Neural cell (in vitro differentiated cells): ENCODE results near the gene APBA3. TPM values are rescaled to one million over a fixed set of nuclear protein-coding genes. Genes with fewer than 3 reads are reported as not detected.

ENCODE experiments used
- H2AFZ ChIP-seq: fragments of 200-600, 300-800 bp; sonication (generic), shearing (Covaris generic); 2 replicates; pipeline ENCODE4 v1.6.0; 2014; ENCODE audit warnings: low read depth, mild to moderate bottlenecking, antibody characterized with exemption, low read length, moderate library complexity
- H3F3A ChIP-seq: fragments of 200-600 bp; shearing (Covaris generic); 2 replicates; pipeline ENCODE4 v1.6.1; 2016; ENCODE audit warnings: mild to moderate bottlenecking, moderate library complexity, mixed read lengths, antibody characterized with exemption, low read length; ENCODE audit not compliant: insufficient read depth, poor library complexity, severe bottlenecking
- H3K27ac ChIP-seq: fragments of 200-600, 300-800 bp; sonication (generic), shearing (Covaris generic); 2 replicates; pipeline ENCODE4 v1.5.1; 2014; ENCODE audit warnings: mild to moderate bottlenecking, low read length, moderate library complexity
- H3K27me3 ChIP-seq: fragments of 300-800, 200-600 bp; sonication (generic), shearing (Covaris generic); 2 replicates; pipeline ENCODE4 v1.6.0; 2014; ENCODE audit warnings: mild to moderate bottlenecking, low read depth, low read length, moderate library complexity; ENCODE audit not compliant: insufficient read depth
- H3K36me3 ChIP-seq: fragments of 300-800, 200-600 bp; sonication (generic), shearing (Covaris generic); 2 replicates; pipeline ENCODE4 v1.5.1; 2014; ENCODE audit warnings: mild to moderate bottlenecking, antibody characterized with exemption, low read length, moderate library complexity; ENCODE audit not compliant: insufficient read depth
- H3K4me2 ChIP-seq: fragments of 300-800, 200-600 bp; sonication (generic), shearing (Covaris generic); 2 replicates; pipeline ENCODE4 v1.6.0; 2014; ENCODE audit warnings: mild to moderate bottlenecking, low read length
- H3K4me3 ChIP-seq: fragments of 300-800, 200-600 bp; sonication (generic), shearing (Covaris generic); 2 replicates; pipeline ENCODE4 v1.5.1; 2014; ENCODE audit warnings: mild to moderate bottlenecking, low read length, moderate library complexity
- H3K79me2 ChIP-seq: fragments of 200-600 bp; shearing (Covaris generic); replicated peaks from 2 replicates; pipeline ENCODE4 v1.6.0; 2014; ENCODE audit warnings: mild to moderate bottlenecking, low read length, moderate library complexity; ENCODE audit not compliant: insufficient read depth
- H3K9ac ChIP-seq: fragments of 300-800, 200-600 bp; sonication (generic), shearing (Covaris generic); 2 replicates; pipeline ENCODE4 v1.6.1; 2016; ENCODE audit warnings: mild to moderate bottlenecking, low read length, mixed read lengths
- H3K9me2 ChIP-seq: fragments of 200-600 bp; shearing (Covaris generic); 2 replicates; pipeline ENCODE4 v1.6.1; 2016; ENCODE audit warnings: mild to moderate bottlenecking, low read length, mixed read lengths; ENCODE audit not compliant: insufficient read depth
- H3K9me3 ChIP-seq: fragments of 200-600, 300-800 bp; sonication (generic), shearing (Covaris generic); 2 replicates; pipeline ENCODE4 v1.6.1; 2016; ENCODE audit warnings: mild to moderate bottlenecking, mixed run types, low read length, moderate library complexity, mixed read lengths
- H4K20me1 ChIP-seq: fragments of 200-600 bp; shearing (Covaris generic); 2 replicates; pipeline ENCODE4 v1.6.1; 2016; ENCODE audit warnings: mild to moderate bottlenecking, mixed run types; ENCODE audit not compliant: insufficient read depth
- EP300 ChIP-seq: fragments of 450-650 bp; conservative IDR thresholded peaks from 2 replicates; pipeline ENCODE4 v1.6.1; 2014; ENCODE audit warnings: antibody characterized with exemption, mild to moderate bottlenecking, moderate library complexity; ENCODE audit not compliant: poor library complexity, severe bottlenecking
- EZH2 ChIP-seq: fragments of 200-600, 300-800 bp; shearing (Covaris generic), sonication (generic); IDR thresholded peaks from 2 replicates; pipeline ENCODE4 v1.6.1; 2014; ENCODE audit warnings: antibody characterized with exemption, low read length, borderline replicate concordance, mild to moderate bottlenecking; ENCODE audit not compliant: insufficient read depth, poor library complexity, severe bottlenecking
- MXI1 ChIP-seq: fragments of 450-650 bp; conservative IDR thresholded peaks from 2 replicates; pipeline ENCODE4 v1.6.1; 2014; ENCODE audit warnings: antibody characterized with exemption, mild to moderate bottlenecking; ENCODE audit not compliant: poor library complexity, severe bottlenecking
- POLR2AphosphoS5 ChIP-seq: IDR thresholded peaks from 2 replicates; pipeline ENCODE4 v1.6.1; 2012
- RAD21 ChIP-seq: fragments of 450-650 bp; conservative IDR thresholded peaks from 2 replicates; pipeline ENCODE4 v1.6.1; 2014; ENCODE audit warnings: antibody characterized with exemption, mild to moderate bottlenecking, moderate library complexity
- SMC3 ChIP-seq: fragments of 450-650 bp; conservative IDR thresholded peaks from 2 replicates; pipeline ENCODE4 v1.6.1; 2014; ENCODE audit warnings: antibody characterized with exemption, mild to moderate bottlenecking, moderate library complexity; ENCODE audit not compliant: poor library complexity
- TAF1 ChIP-seq: IDR thresholded peaks from 2 replicates; pipeline ENCODE4 v1.6.1; 2012; ENCODE audit warnings: low read depth
- polyA plus RNA-seq: library from polyadenylated mRNA; depleted of rRNA; stranded (reverse); fragments of >200 nt; gene quantifications from 2 replicates; pipeline ENCODE4 v1.2.3, GENCODE V29; 2014
- TF ChIP-seq, protein P1 (sequence below): IDR thresholded peaks from 2 replicates; pipeline ENCODE4 v1.6.1; 2012; ENCODE audit warnings: borderline replicate concordance
- TF ChIP-seq, protein P2 (sequence below): fragments of 450-650 bp; IDR thresholded peaks from 2 replicates; pipeline ENCODE4 v1.5.1; 2014; ENCODE audit warnings: antibody characterized with exemption, mild to moderate bottlenecking, moderate library complexity; ENCODE audit not compliant: poor library complexity, severe bottlenecking

The APBA3 gene
- polyA plus RNA-seq, 1 donor from 2014 or later, result 37.1 TPM

DNA sequence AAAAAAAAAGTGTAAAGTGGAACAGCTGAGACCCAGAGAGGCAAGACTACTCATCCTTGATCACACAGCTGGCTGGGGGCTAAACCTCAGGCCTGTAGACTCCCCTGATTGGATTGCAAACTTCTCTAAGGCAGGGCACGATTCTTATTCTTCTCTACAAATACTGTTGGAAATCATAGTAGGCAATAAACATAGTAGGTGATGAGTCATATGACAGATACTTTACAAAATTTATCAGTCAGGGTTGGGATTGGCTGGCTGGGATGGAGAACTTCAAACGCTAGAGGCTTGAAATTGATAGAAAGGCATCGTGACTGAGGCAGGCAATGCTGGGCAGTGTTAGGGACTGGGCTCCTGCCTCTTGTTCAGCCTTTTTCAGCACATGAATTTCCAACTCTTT is 30.6 kb upstream of the APBA3 start:
- Histone ChIP-seq H3K27ac (no peak overlapping the region), H3K36me3 (no peaks in the 10 kb centered on the region), H3K4me2 (no peak overlapping the region), H3K9me2 (no peaks in the 10 kb centered on the region), H3K4me3 (no peak overlapping the region), H3K27me3 (peaks cover 5% of the 10 kb centered on the region), H3K79me2 (no peaks in the 10 kb centered on the region), H4K20me1 (no peaks in the 10 kb centered on the region), H3K9me3 (no peaks in the 10 kb centered on the region), H2AFZ (no peak overlapping the region), H3F3A (no peaks in the 10 kb centered on the region), H3K9ac (no peak overlapping the region)
- TF ChIP-seq, protein P1, sequence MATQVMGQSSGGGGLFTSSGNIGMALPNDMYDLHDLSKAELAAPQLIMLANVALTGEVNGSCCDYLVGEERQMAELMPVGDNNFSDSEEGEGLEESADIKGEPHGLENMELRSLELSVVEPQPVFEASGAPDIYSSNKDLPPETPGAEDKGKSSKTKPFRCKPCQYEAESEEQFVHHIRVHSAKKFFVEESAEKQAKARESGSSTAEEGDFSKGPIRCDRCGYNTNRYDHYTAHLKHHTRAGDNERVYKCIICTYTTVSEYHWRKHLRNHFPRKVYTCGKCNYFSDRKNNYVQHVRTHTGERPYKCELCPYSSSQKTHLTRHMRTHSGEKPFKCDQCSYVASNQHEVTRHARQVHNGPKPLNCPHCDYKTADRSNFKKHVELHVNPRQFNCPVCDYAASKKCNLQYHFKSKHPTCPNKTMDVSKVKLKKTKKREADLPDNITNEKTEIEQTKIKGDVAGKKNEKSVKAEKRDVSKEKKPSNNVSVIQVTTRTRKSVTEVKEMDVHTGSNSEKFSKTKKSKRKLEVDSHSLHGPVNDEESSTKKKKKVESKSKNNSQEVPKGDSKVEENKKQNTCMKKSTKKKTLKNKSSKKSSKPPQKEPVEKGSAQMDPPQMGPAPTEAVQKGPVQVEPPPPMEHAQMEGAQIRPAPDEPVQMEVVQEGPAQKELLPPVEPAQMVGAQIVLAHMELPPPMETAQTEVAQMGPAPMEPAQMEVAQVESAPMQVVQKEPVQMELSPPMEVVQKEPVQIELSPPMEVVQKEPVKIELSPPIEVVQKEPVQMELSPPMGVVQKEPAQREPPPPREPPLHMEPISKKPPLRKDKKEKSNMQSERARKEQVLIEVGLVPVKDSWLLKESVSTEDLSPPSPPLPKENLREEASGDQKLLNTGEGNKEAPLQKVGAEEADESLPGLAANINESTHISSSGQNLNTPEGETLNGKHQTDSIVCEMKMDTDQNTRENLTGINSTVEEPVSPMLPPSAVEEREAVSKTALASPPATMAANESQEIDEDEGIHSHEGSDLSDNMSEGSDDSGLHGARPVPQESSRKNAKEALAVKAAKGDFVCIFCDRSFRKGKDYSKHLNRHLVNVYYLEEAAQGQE, result no peak
- TF ChIP-seq RAD21, result no peak
- no peak for TF ChIP-seq EP300
- no peak for TF ChIP-seq EZH2
- TF ChIP-seq MXI1, result no peak
- no peak for TF ChIP-seq TAF1
- TF ChIP-seq, protein P2, sequence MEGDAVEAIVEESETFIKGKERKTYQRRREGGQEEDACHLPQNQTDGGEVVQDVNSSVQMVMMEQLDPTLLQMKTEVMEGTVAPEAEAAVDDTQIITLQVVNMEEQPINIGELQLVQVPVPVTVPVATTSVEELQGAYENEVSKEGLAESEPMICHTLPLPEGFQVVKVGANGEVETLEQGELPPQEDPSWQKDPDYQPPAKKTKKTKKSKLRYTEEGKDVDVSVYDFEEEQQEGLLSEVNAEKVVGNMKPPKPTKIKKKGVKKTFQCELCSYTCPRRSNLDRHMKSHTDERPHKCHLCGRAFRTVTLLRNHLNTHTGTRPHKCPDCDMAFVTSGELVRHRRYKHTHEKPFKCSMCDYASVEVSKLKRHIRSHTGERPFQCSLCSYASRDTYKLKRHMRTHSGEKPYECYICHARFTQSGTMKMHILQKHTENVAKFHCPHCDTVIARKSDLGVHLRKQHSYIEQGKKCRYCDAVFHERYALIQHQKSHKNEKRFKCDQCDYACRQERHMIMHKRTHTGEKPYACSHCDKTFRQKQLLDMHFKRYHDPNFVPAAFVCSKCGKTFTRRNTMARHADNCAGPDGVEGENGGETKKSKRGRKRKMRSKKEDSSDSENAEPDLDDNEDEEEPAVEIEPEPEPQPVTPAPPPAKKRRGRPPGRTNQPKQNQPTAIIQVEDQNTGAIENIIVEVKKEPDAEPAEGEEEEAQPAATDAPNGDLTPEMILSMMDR, result no peak
- no peak for TF ChIP-seq POLR2AphosphoS5
- no peak for TF ChIP-seq SMC3

DNA sequence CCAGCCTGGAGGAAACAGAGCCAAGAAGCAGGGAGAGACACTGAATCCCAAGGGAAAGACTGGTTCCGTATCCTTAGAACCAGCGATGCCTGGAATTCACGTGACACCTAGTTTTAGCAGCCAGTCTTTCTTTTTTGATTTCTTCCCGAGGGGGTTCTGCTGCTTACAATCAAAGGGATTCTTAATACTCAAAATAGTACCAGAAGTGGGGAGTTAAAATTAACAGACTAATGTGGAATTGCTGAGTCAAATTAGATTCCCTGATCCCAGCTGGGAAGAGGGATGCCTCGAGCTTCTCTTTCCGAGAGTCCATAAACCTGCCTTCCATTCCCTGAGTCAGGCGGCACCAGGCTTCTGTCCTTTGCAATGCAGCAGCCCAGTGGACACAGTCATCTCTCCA is 29.4 kb upstream of the APBA3 start:
- Histone ChIP-seq H4K20me1 (no peaks in the 10 kb centered on the region), H3K9ac (no peak overlapping the region), H3K4me2 (no peak overlapping the region), H3K79me2 (no peaks in the 10 kb centered on the region), H3K36me3 (no peaks in the 10 kb centered on the region), H3K9me3 (no peaks in the 10 kb centered on the region), H2AFZ (no peak overlapping the region), H3K4me3 (no peak overlapping the region), H3K9me2 (no peaks in the 10 kb centered on the region), H3K27me3 (peaks cover 15% of the 10 kb centered on the region), H3F3A (no peaks in the 10 kb centered on the region), H3K27ac (no peak overlapping the region)
- no peak for TF ChIP-seq TAF1
- no peak for TF ChIP-seq MXI1
- no peak for TF ChIP-seq EZH2
- TF ChIP-seq, protein P2, result no peak
- TF ChIP-seq EP300, result no peak
- no peak for TF ChIP-seq RAD21
- TF ChIP-seq, protein P1, result no peak
- no peak for TF ChIP-seq SMC3
- TF ChIP-seq POLR2AphosphoS5, result no peak
